ENCODE data around the gene ZNF827. TPM values are rescaled to one million over a fixed set of nuclear protein-coding genes. Genes with fewer than 3 reads are reported as not detected.

The ZNF827 gene
- total RNA-seq, 1 experiment from 2014 or later, result 19.1 TPM

GRCh38 chr4:145847764-145848163, 90.9 kb downstream of the ZNF827 start:
- no peaks in the 10 kb centered on the region for H3K27me3 ChIP-seq (ENCODE audit: insufficient read depth, low read length)
- ChIA-PET RAD21 (ENCODE audit: low non-redundant PET in 1 of 2, low total read pairs in 2 of 2, uncharacterized antibody in 2 of 2, unreplicated experiment in 2 of 2) (no interaction called here), POLR2A (no interaction called here), CTCF (no interaction called here)
- H3K4me3 ChIP-seq (replicated peaks in 1 of 2; ENCODE audit: low read depth in 1 of 2, low read length in 2 of 2), result no peak overlapping the region
- DNase-seq (ENCODE audit: low read depth, low spot score), result no peak
- no peak overlapping the region for H2AFZ ChIP-seq (ENCODE audit: low read depth, low read length, poor library complexity, severe bottlenecking)
- no peaks in the 10 kb centered on the region for H3K4me1 ChIP-seq (ENCODE audit: control insufficient read depth in 1 of 2, insufficient read depth in 2 of 2, low read length in 2 of 2)
- no peaks in the 10 kb centered on the region for H3K9me3 ChIP-seq (ENCODE audit: control insufficient read depth in 1 of 2, insufficient read depth in 1 of 2, low read depth in 1 of 2, low read length in 2 of 2)
- BruUV-seq (replicated peaks), result no TSS peak
- no peaks in the 10 kb centered on the region for H3K9me2 ChIP-seq (ENCODE audit: insufficient read depth)
- peaks cover 0 to 3% of the 10 kb centered on the region in 2 experiments; a peak in 1 of 4 replicates for H3K36me3 ChIP-seq (ENCODE audit: control insufficient read depth in 1 of 2, insufficient read depth in 2 of 2, low read length in 2 of 2)
- H3K27ac ChIP-seq (ENCODE audit: low read depth, low read length), result no peak overlapping the region
- H4K20me1 ChIP-seq (ENCODE audit: insufficient read depth), result no peaks in the 10 kb centered on the region
- intact Hi-C loops (cut with micrococcal nuclease), result loop anchor here (10.0 kb wide), 1 partner anchor 1067 kb away; no protein-coding TSS in a partner anchor
- TF ChIP-seq ELF1 (IDR thresholded peaks at IDR 0.05; ENCODE audit: borderline replicate concordance, low read depth) (no peak), POLR2AphosphoS5 (IDR thresholded peaks at IDR 0.05; ENCODE audit: low read depth, low read length) (no peak), REST (IDR thresholded peaks at IDR 0.05; ENCODE audit: low read depth) (no peak)
- no peaks in the 10 kb centered on the region for H3K79me2 ChIP-seq (ENCODE audit: insufficient read depth, low read length)
- ATAC-seq, result no peak
- no peak overlapping the region for H3K9ac ChIP-seq (ENCODE audit: low read length)
- H3K4me2 ChIP-seq (ENCODE audit: low read length), result no peak overlapping the region

GRCh38 chr4:145845118-145845517, 93.5 kb downstream of the ZNF827 start:
- peaks cover 0 to 3% of the 10 kb centered on the region in 2 experiments; a peak in 1 of 4 replicates for H3K36me3 ChIP-seq (ENCODE audit: control insufficient read depth in 1 of 2, insufficient read depth in 2 of 2, low read length in 2 of 2)

More at GRCh38 chr4:145845118-145845517, 93.5 kb downstream of the ZNF827 start:
- intact Hi-C loops (cut with micrococcal nuclease), result loop anchor here (10.0 kb wide), 1 partner anchor 1070 kb away; no protein-coding TSS in a partner anchor
- Histone ChIP-seq H3K9ac (ENCODE audit: low read length) (no peak overlapping the region), H2AFZ (ENCODE audit: low read depth, low read length, poor library complexity, severe bottlenecking) (no peak overlapping the region), H3K9me2 (ENCODE audit: insufficient read depth) (no peaks in the 10 kb centered on the region), H3K4me2 (ENCODE audit: low read length) (no peak overlapping the region), H3K4me1 (ENCODE audit: control insufficient read depth in 1 of 2, insufficient read depth in 2 of 2, low read length in 2 of 2) (no peaks in the 10 kb centered on the region), H4K20me1 (ENCODE audit: insufficient read depth) (no peaks in the 10 kb centered on the region), H3K4me3 (replicated peaks in 1 of 2; ENCODE audit: low read depth in 1 of 2, low read length in 2 of 2) (no peak overlapping the region), H3K79me2 (ENCODE audit: insufficient read depth, low read length) (no peaks in the 10 kb centered on the region), H3K27ac (ENCODE audit: low read depth, low read length) (no peak overlapping the region), H3K9me3 (ENCODE audit: control insufficient read depth in 1 of 2, insufficient read depth in 1 of 2, low read depth in 1 of 2, low read length in 2 of 2) (no peaks in the 10 kb centered on the region), H3K27me3 (ENCODE audit: insufficient read depth, low read length) (no peaks in the 10 kb centered on the region)
- ChIA-PET RAD21 (ENCODE audit: low non-redundant PET in 1 of 2, low total read pairs in 2 of 2, uncharacterized antibody in 2 of 2, unreplicated experiment in 2 of 2) (no interaction called here), POLR2A (no interaction called here), CTCF (no interaction called here)
- no peak for DNase-seq (ENCODE audit: low read depth, low spot score)
- TF ChIP-seq SIN3A (IDR thresholded peaks at IDR 0.05; ENCODE audit: low read depth), result no peak
- ATAC-seq, result no peak
- BruUV-seq (replicated peaks), result no TSS peak

Data from HCT116 (cell line).